NK-92 treated with Interleukin-12 subunit alpha and Interleukin-12 subunit beta, amount 100 ng/mL, for 24 hours (cell line): ENCODE data around the gene CTIF.

Experiments
- DNase-seq: peaks from one replicate; lab custom pipeline; 2025; lab: John Stamatoyannopoulos, UW

CTIF gene

DNA sequence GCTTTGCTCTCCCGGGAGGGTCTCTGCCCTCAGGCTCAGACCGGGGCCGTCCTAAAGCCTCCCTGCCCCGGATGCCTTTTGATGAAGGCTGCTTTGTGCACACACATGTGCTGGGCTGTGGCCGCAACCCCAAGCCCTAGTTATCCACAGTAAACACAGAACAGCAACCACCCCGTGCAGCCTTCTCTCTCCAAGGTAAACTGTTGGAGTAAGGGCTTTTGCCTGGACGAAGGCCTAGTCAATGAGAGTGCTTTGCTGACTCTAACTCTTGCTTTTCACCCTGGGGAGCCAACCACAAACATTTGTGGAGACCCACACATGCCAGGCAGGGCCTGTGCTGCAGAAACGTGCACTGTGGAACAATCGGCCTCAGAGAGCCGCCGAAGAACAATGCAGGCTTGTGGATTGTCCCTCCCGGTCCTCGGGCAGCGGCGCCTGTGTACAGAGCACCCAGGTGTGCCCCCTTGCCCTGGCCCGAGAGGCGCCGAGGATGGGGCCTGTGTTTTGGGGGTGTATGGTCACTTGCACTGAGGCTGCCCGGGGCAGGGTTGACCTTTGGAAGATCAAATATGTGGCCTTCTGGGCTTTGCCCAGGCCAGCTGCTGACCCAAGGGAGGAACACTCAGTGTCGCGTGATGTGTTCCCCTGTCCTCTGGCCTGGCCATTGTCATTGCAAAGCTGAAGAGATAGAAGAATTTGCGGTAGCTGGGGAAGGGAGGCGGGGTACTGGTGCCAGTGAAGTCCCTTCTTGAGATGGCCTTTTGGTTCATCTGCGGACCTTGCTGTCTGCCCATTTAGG, 37.0 kb downstream of the CTIF start:
- DNase-seq, result no peak

DNA sequence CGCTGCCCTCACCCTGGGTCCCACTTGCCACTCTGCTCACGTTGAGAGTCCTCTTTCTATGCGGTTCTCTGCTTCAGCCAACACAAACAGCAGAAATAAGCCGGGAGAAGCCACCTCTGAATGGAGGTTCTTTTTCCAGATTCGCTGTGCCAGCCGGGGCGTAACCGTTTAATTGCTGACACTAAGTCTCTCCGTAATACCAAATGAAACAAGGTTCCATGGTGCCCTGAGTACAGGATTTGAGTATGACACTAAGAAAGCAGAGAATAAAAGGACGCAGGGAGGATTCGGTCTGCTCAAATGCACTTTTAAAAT, 37.6 kb downstream of the CTIF start:
- DNase-seq, result no peak

DNA sequence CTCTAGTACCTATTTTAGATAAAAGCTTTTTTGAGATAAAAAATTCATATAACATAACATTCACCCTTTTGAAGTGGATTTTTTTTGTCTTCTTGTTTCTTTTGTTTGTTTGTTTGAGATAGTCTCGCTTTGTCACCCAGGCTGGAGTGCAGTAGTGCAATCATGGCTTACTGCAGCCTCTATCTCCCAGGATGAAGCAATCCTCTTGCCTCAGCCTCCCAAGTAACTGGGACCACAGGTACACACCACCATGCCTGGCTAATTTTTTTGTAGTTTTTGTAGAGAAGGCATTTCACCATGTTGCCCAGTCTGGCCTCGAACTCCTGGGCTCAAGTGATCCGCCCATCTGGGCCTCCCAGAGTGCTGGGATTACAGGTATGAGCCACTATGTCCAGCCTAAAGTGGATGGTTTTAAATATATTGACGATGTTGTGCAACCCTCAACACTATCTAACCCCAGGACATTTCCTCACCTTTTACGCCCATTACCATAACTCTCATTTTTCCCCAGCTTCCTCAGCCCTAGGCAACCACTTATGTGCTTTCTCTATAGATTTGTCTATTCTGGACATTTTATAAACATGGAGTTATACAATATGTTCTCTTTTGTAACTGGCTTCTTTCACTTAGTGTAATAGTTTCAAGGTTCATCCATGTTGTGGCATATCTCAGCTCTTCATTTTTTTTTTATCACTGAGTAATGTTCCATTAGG, 38.8 kb downstream of the CTIF start:
- no peak for DNase-seq

DNA sequence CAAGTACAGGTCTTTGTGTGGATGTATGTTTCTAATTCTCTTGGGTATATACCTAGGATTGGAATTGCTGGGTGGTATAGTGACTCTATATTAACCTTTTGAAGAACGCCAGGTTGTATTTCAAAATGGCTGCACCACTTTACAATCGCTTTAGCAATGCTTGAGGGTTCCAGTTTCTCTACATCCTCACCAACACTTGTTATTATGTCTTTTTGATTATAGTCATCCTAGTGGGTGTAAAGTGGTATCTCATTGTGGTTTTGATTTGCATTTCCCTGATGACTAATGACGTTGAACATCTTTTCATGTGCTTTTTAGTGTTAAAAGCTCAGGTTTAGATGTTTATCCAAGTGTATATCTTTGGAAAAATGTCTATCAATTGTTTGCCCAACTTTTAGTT, 39.5 kb downstream of the CTIF start:
- no peak for DNase-seq

DNA sequence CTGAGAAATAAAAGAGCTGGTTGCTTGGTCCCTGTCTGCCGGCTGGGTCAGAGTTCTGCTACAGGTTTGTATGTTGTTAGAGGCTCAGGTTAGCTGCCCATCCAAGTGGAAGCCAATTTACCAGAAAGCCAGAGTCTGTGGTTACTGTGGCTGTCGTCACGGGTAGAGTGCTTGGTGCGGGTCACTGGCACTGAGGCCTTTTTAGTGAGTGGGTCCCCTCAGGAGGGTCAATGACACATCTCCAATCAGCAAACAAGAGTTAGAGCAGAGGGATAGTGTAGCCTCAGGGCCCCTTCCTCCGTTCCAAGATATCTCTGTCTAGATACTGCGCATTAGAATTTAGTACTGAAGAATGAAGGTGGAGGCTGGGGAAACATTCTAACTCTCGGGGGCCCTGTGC, 41.2 kb downstream of the CTIF start:
- no peak for DNase-seq

DNA sequence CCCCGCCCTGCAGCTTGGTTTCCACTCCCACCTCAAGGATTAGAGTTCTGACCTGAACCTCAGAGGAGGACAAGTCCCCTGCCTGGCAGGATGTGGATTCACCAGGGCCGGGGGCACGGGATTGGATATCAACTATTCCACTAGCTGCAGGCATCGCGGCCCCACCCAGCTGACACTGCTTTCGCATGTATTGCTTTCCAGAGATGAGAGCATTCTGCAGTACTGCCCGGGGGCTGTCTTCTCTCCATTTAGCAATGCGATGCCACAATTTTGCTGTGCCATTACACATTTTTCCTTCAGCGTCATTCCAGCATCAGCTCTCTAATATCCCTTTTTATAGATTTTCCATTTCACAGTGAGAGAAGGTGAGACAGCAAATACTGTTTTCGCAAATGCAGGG, 42.0 kb downstream of the CTIF start:
- DNase-seq, result no peak

DNA sequence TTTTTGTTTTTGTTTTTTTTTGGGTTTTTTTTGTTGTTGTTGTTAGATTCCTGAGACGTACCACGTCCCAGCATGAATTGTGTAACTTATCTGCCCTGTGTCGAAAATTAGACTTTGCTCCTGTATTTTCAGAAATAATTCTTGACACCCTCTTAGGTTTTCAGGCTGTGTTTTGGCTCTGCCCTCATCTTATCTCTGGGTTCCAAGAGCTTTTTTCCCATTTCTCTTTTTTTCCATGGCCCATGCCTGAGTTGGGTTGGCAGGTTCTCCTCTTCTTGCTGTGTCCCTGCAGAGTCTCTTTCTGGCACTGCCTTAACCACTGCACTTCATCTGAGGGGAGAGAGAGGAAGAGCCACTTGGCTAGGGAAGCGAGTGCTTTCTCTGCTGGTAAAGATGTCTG, 42.4 kb downstream of the CTIF start:
- DNase-seq, result no peak

DNA sequence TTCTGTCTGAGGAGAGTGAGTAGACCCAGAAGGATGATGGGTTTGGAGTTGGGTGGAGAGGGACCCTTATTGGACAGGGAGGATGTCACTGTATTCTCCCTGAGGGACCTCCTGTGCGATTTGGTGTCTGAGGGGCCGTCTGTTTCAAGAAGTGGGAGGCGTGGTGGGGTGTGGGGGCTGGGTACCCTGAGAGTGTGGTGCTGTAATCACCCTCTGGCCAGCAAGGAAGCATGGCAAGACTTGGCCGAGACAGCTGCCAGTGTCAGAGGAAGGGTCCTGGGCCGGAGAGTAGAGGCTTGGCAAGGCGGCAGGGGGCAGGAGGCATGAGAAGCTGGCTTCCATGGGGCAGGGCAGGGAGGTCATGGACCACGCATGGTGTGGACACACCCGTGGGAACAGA, 43.1 kb downstream of the CTIF start:
- DNase-seq, result no peak

DNA sequence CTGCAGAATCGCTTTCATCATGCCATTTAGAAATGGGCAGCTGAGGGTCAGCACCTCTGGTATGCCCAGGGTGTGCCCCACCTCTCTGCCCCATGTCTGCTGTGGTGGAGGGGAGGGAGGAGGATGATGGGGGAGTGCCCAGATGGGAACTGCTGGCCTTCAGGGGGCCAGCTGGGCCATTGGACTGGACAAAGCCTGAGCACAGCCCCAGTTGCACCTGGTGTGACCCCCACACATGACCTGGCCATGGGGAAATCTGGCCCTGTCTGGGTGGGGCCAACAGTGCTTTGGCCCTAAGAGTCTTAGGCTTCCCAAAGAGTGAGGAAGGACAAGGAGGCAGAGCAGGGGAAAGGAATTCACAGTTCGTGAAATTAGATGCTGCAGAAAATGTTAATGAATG, 44.1 kb downstream of the CTIF start:
- DNase-seq, result no peak

DNA sequence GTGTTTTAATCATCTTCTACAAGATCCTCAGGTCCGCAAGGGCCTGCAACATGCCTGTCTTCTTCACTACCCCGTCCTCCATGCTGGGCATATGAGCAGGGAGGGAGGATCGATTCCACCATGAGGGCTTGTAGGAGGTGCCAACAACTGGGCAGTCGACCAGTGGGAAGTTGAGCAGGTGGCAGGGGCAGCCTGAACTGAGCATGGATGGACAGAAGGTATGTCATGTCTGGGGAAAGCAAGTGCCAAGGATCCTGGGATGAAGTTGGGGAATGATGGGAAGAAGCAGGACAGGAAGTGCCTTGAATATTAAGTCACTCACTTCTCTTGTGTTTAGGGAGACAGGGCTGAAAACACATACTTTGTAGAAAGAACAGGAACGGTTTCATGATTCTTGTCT, 44.7 kb downstream of the CTIF start:
- no peak for DNase-seq

DNA sequence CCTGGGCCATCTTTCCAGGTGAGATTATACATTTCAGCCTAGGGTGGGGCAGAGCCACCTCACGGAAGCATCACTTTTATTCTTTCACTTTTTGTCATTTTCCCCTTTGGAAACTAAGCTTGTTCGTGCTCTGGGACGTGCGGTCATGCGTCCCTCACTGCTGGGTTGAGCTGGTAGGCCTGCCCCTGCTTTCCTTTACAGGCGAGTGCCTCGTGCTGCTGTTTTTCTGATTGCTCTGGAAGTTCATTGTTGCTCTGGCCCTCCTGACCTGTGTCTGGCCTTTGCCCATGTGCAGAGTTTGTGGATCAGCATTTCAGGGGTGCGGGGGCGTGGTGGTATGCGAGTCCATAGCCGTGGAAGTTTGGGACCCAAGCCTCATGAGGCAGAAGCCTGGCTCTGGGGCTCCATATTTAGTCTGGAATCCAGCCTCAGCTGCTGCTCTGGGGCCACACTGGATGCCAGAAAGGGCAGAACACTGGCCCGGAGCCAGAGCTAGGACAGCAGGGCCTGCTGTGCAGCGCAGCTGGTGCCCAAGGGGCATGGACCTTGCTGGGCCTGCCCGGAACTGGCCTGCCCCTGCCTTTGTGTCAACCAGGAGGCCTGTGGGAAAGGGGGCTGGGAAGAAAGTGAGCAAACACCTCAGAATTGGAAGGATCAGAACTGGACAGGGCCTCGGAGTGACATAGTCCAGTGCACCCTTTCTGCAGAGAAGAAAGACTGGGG, 51.1 kb downstream of the CTIF start:
- no peak for DNase-seq

DNA sequence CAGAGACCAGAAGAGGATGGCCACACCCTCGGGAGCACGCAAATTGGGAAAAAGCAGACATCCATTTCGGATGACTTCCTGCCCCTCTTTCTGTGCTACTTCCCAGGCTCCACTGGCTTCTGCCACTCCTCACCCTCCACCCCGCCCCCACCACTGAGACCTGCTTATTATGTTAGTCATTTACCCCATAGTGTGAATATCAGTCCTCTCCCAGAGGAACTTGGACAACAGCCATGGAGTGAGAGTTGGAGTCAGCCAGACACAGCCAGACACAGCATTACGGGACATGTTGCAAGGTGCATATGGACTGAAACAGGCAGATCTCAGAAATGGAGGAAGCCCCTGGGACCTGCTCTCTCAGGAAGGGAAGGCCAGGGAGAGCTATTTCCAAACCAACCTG, 51.8 kb downstream of the CTIF start:
- no peak for DNase-seq

DNA sequence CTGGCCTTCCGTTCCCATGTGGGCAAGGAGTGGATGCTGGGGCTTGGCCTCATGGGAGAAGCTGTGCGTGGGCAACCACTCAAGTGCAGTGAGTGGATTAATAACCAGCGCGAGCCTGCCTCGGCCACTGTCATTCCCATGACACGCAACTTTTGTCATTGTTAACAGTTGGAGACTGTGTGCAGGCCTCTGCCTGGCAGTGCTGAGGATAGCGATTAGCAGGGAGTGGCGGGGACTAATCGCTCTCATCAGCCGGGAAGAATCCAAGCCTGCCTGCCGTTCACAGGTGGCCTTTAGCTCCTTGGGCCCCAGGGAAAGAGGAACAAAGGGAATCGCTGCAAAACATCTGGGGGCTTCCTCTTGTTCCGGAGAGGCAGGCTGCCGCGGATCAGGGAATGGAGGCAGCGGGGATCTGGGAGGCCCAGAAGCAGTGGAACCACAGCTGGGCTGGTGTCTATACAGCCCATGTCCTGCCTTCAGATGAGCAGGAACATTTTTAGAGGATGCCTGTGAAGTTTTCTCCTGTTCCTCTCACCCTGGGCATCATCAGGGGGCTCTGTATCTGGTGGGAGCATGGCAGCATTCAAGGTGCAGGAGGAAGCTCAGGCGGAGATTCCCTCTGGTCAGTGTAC, 53.8 kb downstream of the CTIF start:
- no peak for DNase-seq

DNA sequence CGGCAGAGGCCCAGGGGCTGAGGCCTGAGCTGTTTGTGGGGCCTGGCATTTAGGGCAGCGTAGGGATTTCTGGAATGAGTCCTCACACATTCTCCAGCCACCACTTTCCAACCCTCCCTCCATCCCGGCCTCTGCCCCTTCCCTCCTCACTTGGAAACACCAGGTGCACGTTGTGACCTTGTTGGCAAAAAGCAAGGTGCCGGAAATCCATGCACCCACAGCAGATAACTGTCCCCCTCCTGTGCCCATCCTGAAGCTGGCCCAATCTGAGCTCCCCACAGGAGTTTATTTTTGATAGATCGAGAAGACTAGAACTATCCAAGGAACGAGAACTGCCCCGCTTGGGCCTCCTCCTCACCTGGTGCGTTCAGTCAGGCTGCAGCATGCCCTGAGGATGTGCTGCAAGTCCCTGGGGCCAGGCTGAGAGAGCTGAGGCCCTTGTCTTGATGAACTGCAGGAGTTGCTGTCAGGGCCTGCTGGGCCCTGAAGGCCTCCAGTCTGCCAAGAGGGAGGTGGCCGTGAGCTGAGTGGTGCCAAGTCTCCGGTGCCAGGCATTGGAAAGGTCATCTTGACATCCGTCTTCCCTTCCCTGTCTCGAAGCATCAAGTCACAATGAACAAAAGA, 55.8 kb downstream of the CTIF start:
- no peak for DNase-seq

DNA sequence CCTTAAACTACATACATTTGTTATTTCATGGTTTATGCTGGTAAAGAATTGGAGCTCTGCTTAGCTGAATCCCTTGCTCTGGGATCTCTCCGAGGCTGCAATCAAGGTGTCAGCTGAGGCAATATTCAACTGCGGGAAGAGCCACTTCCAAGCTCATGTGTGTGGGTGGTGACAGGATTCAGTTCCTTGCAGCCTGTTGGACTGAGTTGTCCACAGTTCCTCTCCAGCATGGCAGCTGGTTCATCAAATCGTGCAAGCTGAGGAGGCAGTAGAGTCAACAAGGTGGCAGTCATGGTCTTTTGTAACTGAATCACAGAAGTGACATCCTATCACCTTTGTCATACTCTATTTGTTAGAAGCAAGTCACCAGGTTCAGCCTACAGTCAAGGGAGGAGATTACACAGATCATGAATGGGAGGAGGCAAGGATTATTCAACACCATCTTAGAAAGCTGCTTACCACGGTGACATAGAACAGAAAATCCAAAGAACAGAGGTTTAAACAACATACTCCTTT, 56.9 kb downstream of the CTIF start:
- no peak for DNase-seq

DNA sequence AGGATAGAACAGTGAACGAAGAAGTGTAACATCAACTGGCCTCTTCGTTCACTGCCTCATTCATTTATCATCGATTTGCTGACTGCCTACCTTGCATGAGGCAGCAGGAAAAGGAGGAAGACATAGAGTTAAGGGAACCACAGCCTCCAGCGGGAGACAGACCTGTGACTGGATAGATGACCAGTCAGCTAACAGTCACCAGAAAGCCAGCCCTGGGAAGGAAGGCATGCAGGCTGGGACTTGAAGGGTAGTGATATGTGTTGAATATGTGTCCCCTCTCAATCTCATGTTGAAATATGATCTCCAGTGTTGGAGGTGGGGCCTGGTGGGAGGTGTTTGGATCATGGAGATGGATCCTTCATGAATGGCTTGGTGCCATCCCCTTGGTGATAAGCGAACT, 58.3 kb downstream of the CTIF start:
- DNase-seq, result no peak

DNA sequence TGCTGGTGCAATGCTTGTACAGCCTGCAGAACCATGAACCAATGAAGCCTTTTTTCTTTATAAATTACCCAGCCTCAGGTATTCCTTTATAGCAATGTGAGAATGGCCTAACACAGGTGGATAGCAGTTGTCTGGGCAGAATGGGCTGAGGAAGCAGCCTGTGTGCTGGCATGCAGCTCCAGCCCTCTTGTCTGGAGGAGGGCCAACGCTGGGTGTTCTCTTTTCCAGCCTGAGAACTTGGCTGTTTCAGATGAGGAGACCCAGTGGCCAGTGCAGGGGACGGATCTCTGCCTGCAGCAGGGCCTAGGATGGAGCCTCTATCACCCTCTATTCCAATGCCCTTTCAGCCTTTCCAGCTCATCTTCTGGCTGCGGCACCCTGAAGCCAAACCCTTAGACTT, 58.8 kb downstream of the CTIF start:
- DNase-seq, result no peak

DNA sequence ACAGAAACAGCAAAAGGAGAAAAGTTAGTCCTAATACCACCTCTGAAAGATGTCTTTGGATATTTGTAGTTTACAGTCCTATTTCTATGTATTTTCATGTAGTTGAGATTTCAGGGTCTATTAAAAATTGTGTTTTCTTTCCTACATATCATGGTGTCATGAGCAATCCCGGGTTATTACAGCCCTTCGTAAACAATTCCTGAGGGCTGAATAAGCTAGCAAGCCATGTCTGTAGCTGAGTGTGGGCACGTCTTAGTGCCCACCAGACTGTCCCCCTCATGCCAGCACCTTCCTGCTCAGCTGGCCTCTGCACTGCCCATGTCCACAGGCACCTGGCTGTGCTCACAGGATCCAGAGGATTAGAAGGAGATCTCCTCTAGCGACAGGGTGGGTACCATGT, 60.6 kb downstream of the CTIF start:
- DNase-seq, result no peak

DNA sequence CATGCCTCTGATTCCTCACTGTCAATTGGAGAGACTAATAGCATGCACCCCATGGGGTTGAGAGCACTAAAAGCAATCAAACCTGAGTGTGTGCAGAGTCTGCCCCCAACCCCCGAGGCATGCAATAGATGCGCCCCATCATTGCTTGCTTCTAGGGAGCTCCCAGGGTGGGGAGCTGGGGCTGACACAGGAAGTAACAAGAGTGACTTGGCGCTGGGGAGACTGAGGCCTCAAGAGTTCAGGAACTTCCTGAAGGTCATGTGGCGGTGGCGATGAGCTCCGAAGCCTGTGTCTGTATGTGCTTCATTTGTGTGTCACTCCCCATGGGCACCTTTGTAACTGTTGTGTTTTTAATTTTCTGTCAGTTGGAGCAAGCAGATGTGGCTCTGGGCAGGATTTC, 61.2 kb downstream of the CTIF start:
- no peak for DNase-seq

DNA sequence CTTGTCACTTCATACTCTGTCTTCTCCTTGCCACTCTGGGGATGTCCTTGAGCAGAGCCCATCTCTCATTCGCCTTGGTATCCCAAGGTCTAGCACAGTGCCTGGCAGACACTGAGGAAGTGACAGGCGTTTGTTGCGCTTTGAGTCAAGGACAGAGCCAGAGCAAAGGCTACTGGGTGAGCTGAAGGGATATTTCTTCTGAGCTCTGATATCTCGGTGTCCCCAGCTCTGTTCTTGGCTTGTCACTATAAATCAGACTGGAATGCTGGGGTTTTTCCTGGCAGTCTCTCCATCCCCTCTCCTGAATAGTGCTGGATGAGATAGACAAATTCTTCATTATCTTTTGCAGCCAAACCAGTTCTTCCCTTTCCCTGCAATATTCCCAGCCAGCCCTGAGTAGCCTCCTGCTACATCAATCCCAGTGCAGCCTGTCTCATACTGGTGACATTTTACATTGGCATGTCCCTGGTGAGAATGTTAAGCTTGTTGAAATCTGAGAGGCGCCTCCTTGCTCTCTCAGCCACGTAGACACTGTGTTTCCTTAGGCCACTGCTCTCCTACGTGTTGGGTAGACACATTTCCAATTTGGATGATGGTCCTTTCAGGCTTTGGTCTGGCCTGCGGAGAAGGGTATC, 61.7 kb downstream of the CTIF start:
- DNase-seq, result no peak

DNA sequence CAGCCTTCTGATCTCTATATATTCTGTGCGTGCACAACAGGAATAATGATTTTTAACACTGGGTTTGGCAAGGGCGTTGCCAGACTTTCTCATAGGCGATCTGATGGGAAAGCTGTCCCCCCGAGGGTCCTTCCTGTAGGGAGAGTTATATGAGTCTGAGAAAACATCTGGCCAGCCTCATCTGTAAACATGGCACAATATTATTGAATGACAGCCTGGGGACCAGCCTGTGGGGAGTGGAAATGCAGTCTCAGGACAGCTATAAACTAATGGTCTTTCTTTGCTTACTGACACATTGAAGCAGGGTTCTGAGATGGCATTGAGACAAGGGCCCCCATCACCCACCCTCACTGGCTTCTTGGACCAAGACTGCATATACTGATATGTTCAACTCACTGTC, 62.5 kb downstream of the CTIF start:
- no peak for DNase-seq
